Ovary (tissue), 9 donors: ENCODE results near the gene DUSP21. TPM values are rescaled to one million over a fixed set of nuclear protein-coding genes. Genes with fewer than 3 reads are reported as not detected.
A peak's percentile ranks its signal among the peaks of the same experiment; 100 is the strongest.

Experiments used
- DNase-seq, 5 donors: peaks; one replicate each; pipeline ENCODE4 v3.0.0-alpha.2; 2019 to 2020
- H3K27ac ChIP-seq, 2 donors: fragments of 200-600 bp; one replicate each; pipeline versions ENCODE4 v1.5.1 to v1.8.0; 2019 to 2022
- H3K27me3 ChIP-seq: fragments of 200-600 bp; one replicate; pipeline ENCODE4 v1.8.0; 2022
- H3K36me3 ChIP-seq: fragments of 200-600 bp; sonication (generic); one replicate; pipeline ENCODE4 v1.5.1; 2019
- H3K4me1 ChIP-seq: one replicate; pipeline ENCODE4 v1.8.1; 2013; ENCODE audit warnings: mild to moderate bottlenecking, moderate library complexity; ENCODE audit not compliant: insufficient read depth
- H3K4me3 ChIP-seq: fragments of 200-600 bp; sonication (generic); one replicate; pipeline ENCODE4 v1.5.1; 2017
- H3K9me3 ChIP-seq, 2 donors: fragments of 200-600 bp in 1 of 2; sonication (generic) in 1 of 2; one replicate each; pipeline versions ENCODE4 v1.5.1 to v1.8.1; 2013 to 2019; ENCODE audit warnings: mild to moderate bottlenecking in 1 of 2, moderate library complexity in 1 of 2
- EP300 ChIP-seq: sonication (generic); formaldehyde crosslinking; IDR thresholded peaks from one replicate; pipeline ENCODE4 v1.6.1; 2017; ENCODE audit warnings: antibody characterized with exemption
- POLR2A ChIP-seq: fragments of 450-650 bp; IDR thresholded peaks from one replicate; pipeline ENCODE4 v1.6.1; 2017; ENCODE audit warnings: antibody characterized with exemption, mild to moderate bottlenecking, moderate library complexity
- WGBS, 3 donors: extraction: QIAGEN DNeasy Blood & Tissue Kit in 1 of 3; methylation state at CpG; one replicate each; pipeline versions ENCODE4 v1.1.5 to v1.1.7; 2013 to 2017; 5-methylcytosine and 5-hydroxymethylcytosine counted together
- intact Hi-C, 4 donors: fragments of 100-400 bp; cut with DNase I; formaldehyde crosslinking; loops; one replicate each; pipeline versions ENCODE4 v1.11.0 to v1.15.1; 2022 to 2023
- polyA plus RNA-seq, 2 donors: library from polyadenylated mRNA; stranded (reverse); fragments of 200-250 nt in 1 of 2; fragments of 350-450 nt in 1 of 2; fragmentation: Illumina TruSeq in 1 of 2; extraction: RNeasy Lipid Tissue Mini Kit (QIAGEN cat#74804) in 1 of 2; gene quantifications; one replicate each; pipeline ENCODE4 v1.2.3, GENCODE V29; 2013 to 2014
- total RNA-seq, 7 donors: library from RNA; depleted of rRNA in 2 of 7; stranded (reverse); fragments of >200 nt in 2 of 7; fragmentation: NEBNext Ultra II Directional in 3 of 7; extraction: Animal tissue kit (Norgen Biotek cat#: 25700) in 3 of 7; gene quantifications; one replicate each; pipeline versions ENCODE4 v1.1.0 to v1.2.4, GENCODE V29; 2016 to 2023
- TF ChIP-seq, protein P1 (sequence below), 3 donors: fragments of 450-650 bp in 2 of 3; fragments of 200-600 bp in 1 of 3; IDR thresholded peaks; one replicate each; pipeline versions ENCODE4 v1.5.1 to v1.8.0; 2016 to 2022; ENCODE audit warnings: antibody characterized with exemption in 3 of 3, mild to moderate bottlenecking in 1 of 3
- donor health status: DM: no; HTN: no; CAD: no; lungs with moderate emphysema.
- donor health status: DM: no; HTN: no; CAD: no.
- donor health status: Bipolar disorder and iron deficiency.
- donor health status: DM: yes; HTN: yes; CAD: no.
- donor health status: DM: no; HTN: no; CAD: no.
- donor health status: DM: yes; HTN: yes; CAD: no.

DUSP21 gene
- total and polyA plus RNA-seq, 9 donors, result not detected

DNA sequence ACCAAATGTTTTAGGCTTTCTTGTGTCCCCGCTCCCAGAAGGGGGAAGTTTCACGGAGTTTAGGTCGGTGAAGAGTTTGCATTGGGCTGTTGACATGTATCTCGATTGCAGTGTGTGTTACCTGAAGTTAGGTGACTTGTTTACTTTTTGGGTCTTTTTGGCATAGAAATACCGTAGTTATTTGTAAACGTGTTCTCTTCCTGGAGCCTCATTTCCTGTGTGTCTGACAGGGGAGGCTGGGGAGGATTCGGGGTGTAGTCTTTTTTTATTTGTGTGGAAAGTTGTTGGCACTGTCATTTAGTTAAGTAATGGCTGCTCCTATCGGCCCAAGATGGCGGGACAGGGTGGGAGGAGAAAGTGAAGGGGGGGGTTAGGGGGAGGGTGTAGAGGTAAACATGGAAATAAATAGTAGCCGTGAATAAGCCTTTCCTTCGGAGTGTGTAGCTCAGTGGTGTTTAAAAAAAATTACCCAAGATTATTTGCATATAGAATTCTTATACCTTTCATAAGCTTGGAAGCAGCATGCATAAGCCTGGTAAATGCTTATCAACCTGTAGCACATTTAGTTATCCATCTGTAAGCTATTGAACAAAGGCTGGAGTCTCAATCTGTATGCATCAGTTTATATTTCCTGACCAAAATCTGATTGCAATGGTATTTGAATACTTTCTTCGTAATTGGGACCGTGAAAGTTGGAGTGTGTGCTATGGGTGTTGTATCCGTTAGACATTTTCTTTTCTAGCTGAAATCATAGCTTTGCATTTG lies 30.8 kb downstream of the DUSP21 start:
- intact Hi-C loops, result loop anchor here in 1 of 4 donors (5.0 kb wide), 1 partner anchor 332 kb away; the partner anchor contains the start of gene FUNDC1
- peak in 3 of 5 donors; percentile 27 to 42 (median 39) for DNase-seq

DNA sequence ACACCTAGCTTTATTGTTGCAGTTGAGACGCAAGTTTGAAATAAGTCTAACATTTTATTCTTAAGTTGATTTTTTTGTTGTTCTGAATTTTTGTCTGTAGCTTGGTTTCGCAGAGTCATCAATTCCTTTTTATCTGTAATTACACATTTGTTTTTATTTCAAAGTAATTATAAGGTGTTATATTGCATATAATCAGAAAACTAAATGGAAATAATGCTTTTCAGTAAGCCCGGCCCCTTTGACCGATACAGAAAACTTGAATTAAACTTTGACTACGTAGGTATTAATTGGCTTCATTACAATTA lies 31.3 kb downstream of the DUSP21 start:
- peak overlapping the region in 1 of 2 donors; percentile 99 for H3K27ac ChIP-seq
- 11 to 18% (median 16%) methylated on average over 5 of the region's 5 CpGs for WGBS, 3 donors

More for the DNA sequence above, 30.8 kb downstream of the DUSP21 start:
- Histone ChIP-seq H3K9me3 (no peaks in the 10 kb centered on the region), H3K36me3 (no peaks in the 10 kb centered on the region), H3K27ac (peak overlapping the region; percentile 98 to 99), H3K4me1 (peaks cover 3% of the 10 kb centered on the region), H3K4me3 (peak overlapping the region; percentile 78), H3K27me3 (no peaks in the 10 kb centered on the region)
- WGBS, 3 donors, result 1% methylated on average over 14 of the region's 14 CpGs
- TF ChIP-seq POLR2A, result no peak
- TF ChIP-seq, protein P1, sequence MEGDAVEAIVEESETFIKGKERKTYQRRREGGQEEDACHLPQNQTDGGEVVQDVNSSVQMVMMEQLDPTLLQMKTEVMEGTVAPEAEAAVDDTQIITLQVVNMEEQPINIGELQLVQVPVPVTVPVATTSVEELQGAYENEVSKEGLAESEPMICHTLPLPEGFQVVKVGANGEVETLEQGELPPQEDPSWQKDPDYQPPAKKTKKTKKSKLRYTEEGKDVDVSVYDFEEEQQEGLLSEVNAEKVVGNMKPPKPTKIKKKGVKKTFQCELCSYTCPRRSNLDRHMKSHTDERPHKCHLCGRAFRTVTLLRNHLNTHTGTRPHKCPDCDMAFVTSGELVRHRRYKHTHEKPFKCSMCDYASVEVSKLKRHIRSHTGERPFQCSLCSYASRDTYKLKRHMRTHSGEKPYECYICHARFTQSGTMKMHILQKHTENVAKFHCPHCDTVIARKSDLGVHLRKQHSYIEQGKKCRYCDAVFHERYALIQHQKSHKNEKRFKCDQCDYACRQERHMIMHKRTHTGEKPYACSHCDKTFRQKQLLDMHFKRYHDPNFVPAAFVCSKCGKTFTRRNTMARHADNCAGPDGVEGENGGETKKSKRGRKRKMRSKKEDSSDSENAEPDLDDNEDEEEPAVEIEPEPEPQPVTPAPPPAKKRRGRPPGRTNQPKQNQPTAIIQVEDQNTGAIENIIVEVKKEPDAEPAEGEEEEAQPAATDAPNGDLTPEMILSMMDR (IDR thresholded peaks at IDR 0.05), result peak in 1 of 3 donors; percentile 5

DNA sequence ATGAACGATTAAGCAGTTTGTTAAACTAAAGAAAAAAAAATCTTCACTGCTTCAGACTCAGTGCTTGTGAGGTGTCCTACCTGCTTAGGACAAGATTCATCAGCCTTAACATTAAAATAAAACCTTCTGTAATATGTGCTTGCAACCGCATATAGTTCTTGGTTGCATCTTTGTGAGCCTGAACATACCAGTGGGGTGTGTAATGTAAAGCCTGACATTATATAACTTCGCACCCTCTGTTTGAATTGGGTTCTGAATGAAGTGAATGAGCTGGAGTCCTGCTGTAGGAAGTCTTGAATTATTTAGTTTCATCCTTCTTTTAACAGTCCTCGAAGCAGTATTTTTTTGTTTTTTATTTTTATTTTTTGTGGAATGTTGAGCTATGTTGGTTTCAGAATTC lies 32.3 kb downstream of the DUSP21 start:
- peaks cover 3% of the 10 kb centered on the region for H3K4me1 ChIP-seq

More for the DNA sequence above, 31.3 kb downstream of the DUSP21 start:
- TF ChIP-seq EP300 (no peak), POLR2A (no peak)
- TF ChIP-seq, protein P1 (IDR thresholded peaks at IDR 0.05), result no peak
- no peaks in the 10 kb centered on the region for H3K36me3 ChIP-seq
- intact Hi-C loops, result no loop called here
- peak overlapping the region; percentile 78 for H3K4me3 ChIP-seq
- no peaks in the 10 kb centered on the region for H3K9me3 ChIP-seq
- peaks cover 3% of the 10 kb centered on the region for H3K4me1 ChIP-seq
- no peaks in the 10 kb centered on the region for H3K27me3 ChIP-seq
- no peak for DNase-seq

DNA sequence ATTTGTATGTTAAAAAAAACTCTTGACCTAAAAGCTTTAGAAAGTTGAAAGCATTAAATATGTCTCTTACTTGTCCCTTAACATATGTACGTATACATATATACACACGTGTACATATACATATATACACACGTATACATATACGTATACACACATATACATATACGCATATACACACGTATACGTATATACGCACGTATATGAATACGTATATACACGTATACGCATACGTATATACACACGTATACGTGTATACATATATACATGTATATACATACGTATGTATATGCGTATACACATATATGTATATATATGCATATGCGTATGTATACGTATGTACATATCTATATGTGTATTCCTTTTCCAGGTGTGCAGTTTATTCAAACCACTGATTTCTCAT lies 32.9 kb downstream of the DUSP21 start:
- H3K27ac ChIP-seq, result no peak overlapping the region
- TF ChIP-seq, protein P1 (IDR thresholded peaks at IDR 0.05), result no peak
- no peak for TF ChIP-seq EP300
- no peak for TF ChIP-seq POLR2A
- intact Hi-C loops, result no loop called here
- 77 to 85% (median 78%) methylated on average over 19 of the region's 19 CpGs for WGBS, 3 donors
- peaks cover 4% of the 10 kb centered on the region for H3K4me1 ChIP-seq
- H3K4me3 ChIP-seq, result no peak overlapping the region
- no peaks in the 10 kb centered on the region for H3K27me3 ChIP-seq
- H3K9me3 ChIP-seq, result no peaks in the 10 kb centered on the region
- no peaks in the 10 kb centered on the region for H3K36me3 ChIP-seq
- no peak for DNase-seq

More for the DNA sequence above, 32.3 kb downstream of the DUSP21 start:
- no peak for DNase-seq
- H3K4me3 ChIP-seq, result peak overlapping the region; percentile 78
- H3K27me3 ChIP-seq, result no peaks in the 10 kb centered on the region
- H3K27ac ChIP-seq, result no peak overlapping the region
- TF ChIP-seq POLR2A (no peak), EP300 (no peak)
- TF ChIP-seq, protein P1 (IDR thresholded peaks at IDR 0.05), result no peak
- H3K36me3 ChIP-seq, result no peaks in the 10 kb centered on the region
- intact Hi-C loops, result no loop called here
- no peaks in the 10 kb centered on the region for H3K9me3 ChIP-seq
- 26 to 31% (median 29%) methylated on average over 4 of the region's 4 CpGs for WGBS, 3 donors
